Upper lobe of right lung (tissue), 1 donor: ENCODE measurements around the gene SLC19A3. TPM values are rescaled to one million over a fixed set of nuclear protein-coding genes. Genes with fewer than 3 reads are reported as not detected.

Source experiments
- ATAC-seq: fragments of 200-7000 bp; cut with Tn5 transposase; one replicate; pipeline ENCODE4 v1.9.1; 2020; ENCODE audit warnings: mild to moderate bottlenecking, moderate library complexity
- DNase-seq: peaks from one replicate; pipeline ENCODE4 v3.0.0-alpha.2; 2020
- H3K27ac ChIP-seq: fragments of 200-600 bp; one replicate; pipeline ENCODE4 v1.8.0; 2022
- H3K27me3 ChIP-seq: fragments of 200-600 bp; one replicate; pipeline ENCODE4 v1.8.0; 2022; ENCODE audit warnings: mild to moderate bottlenecking
- H3K36me3 ChIP-seq: fragments of 200-600 bp; one replicate; pipeline ENCODE4 v1.8.0; 2022
- H3K4me1 ChIP-seq: fragments of 200-600 bp; one replicate; pipeline ENCODE4 v1.8.0; 2022
- H3K4me3 ChIP-seq: fragments of 200-600 bp; one replicate; pipeline ENCODE4 v1.8.0; 2022; ENCODE audit warnings: mild to moderate bottlenecking
- H3K9me3 ChIP-seq: fragments of 200-600 bp; one replicate; pipeline ENCODE4 v1.8.0; 2022
- intact Hi-C: fragments of 100-400 bp; cut with DNase I; formaldehyde crosslinking; loops from one replicate; pipeline ENCODE4 v1.11.0; 2022
- total RNA-seq: library from RNA; stranded (reverse); fragmentation: NEBNext Ultra II Directional; extraction: Animal tissue kit (Norgen Biotek cat#: 25700); gene quantifications from one replicate; pipeline ENCODE4 v1.2.1, GENCODE V29; 2021
- TF ChIP-seq, protein P1 (sequence below): fragments of 200-600 bp; IDR thresholded peaks from one replicate; pipeline ENCODE4 v1.8.0; 2022; ENCODE audit warnings: antibody characterized with exemption
- donor health status: DM: no; HTN: yes; CAD: no; lungs with severe emphysema.

The SLC19A3 gene
- total RNA-seq, 1 donor from 2014 or later: 31.8 TPM

DNA sequence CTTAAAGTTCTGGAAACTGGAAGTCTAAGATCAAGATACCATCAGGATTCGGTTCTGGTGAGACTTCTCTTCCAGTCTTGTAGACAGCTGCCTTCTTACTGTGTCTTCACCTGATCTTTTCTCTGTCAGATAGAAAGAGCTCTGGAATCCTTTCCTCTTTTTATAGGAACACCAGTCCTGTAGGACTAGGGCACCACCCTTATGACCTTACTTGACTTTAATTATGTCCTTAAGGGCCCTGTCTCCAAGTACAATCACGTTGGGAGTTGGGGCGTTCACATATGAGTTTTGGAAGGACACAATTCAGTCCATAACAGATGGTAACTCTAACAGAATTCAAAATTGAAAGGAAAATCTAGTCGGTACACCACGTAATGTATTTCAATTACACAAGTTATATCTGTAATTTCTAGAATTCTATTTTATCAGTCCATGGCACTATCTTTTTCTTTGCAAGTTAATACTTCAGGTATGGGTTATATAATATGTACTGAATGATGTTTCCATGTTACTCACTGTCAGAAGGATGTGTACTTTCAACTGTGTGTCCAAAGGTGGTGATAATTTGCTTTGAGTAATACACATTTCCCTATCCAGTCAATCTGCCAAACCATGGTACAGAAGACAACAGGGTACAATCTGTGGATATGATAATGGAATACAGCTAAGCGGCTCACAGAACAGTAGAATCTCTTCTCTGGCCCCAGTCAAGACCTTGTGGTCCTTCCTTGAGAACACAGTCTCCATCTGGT lies 52.5 kb downstream of the SLC19A3 start:
- intact Hi-C loops: no loop called here
- TF ChIP-seq, protein P1, sequence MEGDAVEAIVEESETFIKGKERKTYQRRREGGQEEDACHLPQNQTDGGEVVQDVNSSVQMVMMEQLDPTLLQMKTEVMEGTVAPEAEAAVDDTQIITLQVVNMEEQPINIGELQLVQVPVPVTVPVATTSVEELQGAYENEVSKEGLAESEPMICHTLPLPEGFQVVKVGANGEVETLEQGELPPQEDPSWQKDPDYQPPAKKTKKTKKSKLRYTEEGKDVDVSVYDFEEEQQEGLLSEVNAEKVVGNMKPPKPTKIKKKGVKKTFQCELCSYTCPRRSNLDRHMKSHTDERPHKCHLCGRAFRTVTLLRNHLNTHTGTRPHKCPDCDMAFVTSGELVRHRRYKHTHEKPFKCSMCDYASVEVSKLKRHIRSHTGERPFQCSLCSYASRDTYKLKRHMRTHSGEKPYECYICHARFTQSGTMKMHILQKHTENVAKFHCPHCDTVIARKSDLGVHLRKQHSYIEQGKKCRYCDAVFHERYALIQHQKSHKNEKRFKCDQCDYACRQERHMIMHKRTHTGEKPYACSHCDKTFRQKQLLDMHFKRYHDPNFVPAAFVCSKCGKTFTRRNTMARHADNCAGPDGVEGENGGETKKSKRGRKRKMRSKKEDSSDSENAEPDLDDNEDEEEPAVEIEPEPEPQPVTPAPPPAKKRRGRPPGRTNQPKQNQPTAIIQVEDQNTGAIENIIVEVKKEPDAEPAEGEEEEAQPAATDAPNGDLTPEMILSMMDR: no peak
- Histone ChIP-seq H3K27ac (no peak overlapping the region), H3K27me3 (no peaks in the 10 kb centered on the region), H3K9me3 (no peaks in the 10 kb centered on the region), H3K4me3 (no peak overlapping the region), H3K36me3 (no peaks in the 10 kb centered on the region), H3K4me1 (no peaks in the 10 kb centered on the region)
- DNase-seq (no peak), ATAC-seq (no peak)

DNA sequence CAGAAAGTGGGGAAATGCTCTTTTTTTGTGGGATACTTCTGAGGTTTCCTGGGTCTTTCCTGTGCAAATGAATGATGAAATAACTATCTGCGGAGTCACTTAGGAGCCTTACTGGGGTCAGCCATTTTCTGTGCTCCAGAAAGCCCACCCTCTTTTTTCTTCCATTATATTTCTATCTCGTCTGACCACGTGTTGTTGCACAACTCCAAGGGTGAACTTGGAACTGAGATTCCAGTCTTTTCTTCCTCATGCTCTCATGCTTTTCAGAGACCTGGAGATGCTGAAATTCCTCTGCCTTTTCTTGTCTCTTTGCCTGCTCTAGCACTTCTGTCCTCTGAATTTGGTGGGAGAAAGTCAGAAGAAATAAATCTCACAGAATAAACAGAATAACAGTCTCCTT lies 56.0 kb downstream of the SLC19A3 start:
- Histone ChIP-seq H3K27ac (no peak overlapping the region), H3K27me3 (no peaks in the 10 kb centered on the region), H3K36me3 (no peaks in the 10 kb centered on the region), H3K9me3 (no peaks in the 10 kb centered on the region), H3K4me1 (no peaks in the 10 kb centered on the region), H3K4me3 (no peak overlapping the region)
- no peak for ATAC-seq
- TF ChIP-seq, protein P1: no peak
- intact Hi-C loops: no loop called here
- no peak for DNase-seq

DNA sequence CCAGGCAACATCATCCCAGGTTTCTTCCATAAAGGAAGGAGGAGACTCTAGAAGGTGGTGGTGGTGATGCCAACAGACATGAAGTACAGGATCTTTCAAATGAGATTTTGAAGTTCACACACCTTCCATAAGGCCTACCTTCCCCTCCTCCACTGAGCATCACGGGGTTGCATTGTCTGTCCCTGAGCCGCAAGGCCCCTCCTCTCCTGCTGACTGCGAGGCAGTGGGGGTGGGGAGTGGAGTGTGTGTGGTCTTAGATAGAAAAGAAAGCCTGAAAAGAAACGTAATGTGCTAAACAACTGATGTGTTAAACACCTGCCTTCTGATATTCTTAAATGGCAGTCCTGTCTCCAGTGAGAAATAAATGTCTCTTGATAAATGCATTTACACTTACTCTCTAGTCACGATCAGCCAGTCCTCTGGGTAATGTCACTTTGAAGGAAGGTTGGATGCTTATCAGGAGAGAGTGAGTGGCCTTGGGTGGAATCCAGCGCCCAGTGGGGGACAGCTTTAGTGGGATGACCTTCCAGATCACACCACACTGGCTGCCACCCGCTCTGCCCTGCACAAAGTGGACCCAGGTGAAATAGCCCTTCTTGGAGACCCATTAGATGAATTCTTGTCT lies 56.7 kb downstream of the SLC19A3 start:
- TF ChIP-seq, protein P1: no peak
- H3K27ac ChIP-seq: no peak overlapping the region
- no peak for ATAC-seq
- H3K27me3 ChIP-seq: no peaks in the 10 kb centered on the region
- H3K4me1 ChIP-seq: no peaks in the 10 kb centered on the region
- intact Hi-C loops: no loop called here
- no peaks in the 10 kb centered on the region for H3K9me3 ChIP-seq
- H3K4me3 ChIP-seq: no peak overlapping the region
- no peak for DNase-seq
- no peaks in the 10 kb centered on the region for H3K36me3 ChIP-seq

DNA sequence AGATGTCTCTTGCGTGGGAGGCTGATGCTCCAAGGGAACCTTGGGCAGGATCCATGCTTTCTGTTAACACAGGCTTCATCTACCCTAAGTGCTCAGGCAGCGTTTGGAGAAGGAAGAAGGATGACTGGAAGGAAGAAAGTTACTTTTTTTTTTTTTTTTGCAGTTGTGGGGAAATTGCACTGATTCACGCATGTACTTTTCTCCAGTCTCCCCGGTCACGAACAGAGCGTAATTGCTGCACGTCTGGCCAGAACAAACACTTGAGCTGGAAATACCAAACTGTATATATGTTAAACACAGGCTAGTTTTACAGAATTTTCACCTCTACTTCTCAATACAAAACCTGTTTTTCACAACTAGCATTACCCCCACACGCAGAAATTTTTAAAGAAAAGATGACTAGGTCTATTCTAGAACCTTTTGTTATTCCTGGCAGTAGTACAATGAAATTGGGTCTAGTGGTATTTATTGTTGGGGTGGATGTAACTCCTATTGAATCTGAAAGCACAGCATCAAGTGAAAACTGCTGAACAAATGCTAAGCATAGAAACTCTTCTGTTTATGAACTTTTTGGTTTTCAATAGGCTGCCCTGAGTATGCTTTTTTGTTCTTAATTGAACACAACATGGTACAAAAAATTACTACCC lies 60.5 kb downstream of the SLC19A3 start:
- Histone ChIP-seq H3K9me3 (no peaks in the 10 kb centered on the region), H3K27me3 (no peaks in the 10 kb centered on the region), H3K36me3 (no peaks in the 10 kb centered on the region), H3K4me1 (no peaks in the 10 kb centered on the region), H3K4me3 (no peak overlapping the region), H3K27ac (no peak overlapping the region)
- intact Hi-C loops: loop anchor here (5.0 kb wide), 1 partner anchor 110 kb away; no protein-coding TSS in a partner anchor
- ATAC-seq (no peak), DNase-seq (no peak)
- TF ChIP-seq, protein P1: no peak

DNA sequence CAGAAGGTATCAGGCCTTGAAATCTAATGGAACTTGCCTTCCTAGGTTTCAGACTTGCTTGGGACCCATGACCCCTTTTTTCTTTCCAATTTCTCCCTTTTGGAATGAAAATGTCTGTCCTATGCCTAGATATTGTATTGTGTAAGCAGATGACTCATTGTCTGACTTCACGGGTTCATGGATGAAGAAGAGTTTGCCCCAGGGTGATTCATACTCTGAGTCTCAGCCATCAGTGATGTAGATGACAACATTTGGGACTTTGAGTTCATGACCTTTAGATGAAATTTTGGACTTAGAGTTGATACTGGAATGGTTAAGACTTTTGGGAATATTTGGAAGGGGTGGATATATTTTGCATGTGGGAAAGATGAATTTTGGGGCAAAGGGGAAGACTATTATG lies 62.4 kb downstream of the SLC19A3 start:
- Histone ChIP-seq H3K9me3 (no peaks in the 10 kb centered on the region), H3K27ac (no peak overlapping the region), H3K27me3 (no peaks in the 10 kb centered on the region), H3K4me3 (no peak overlapping the region), H3K4me1 (no peaks in the 10 kb centered on the region), H3K36me3 (no peaks in the 10 kb centered on the region)
- TF ChIP-seq, protein P1: no peak
- no peak for DNase-seq
- peak; percentile 66 for ATAC-seq
- intact Hi-C loops: loop anchor here (5.0 kb wide), 1 partner anchor 112 kb away; no protein-coding TSS in a partner anchor
